Measurements from ENCODE around the gene BLID. TPM values are rescaled to one million over a fixed set of nuclear protein-coding genes. Genes with fewer than 3 reads are reported as not detected.

BLID gene
- total RNA-seq, 2 experiments from 2014 or later, result not detected

- Histone ChIP-seq H4K20me1 (ENCODE audit: insufficient read depth, low read length) (no peaks in the 10 kb centered on the region), H3K4me2 (ENCODE audit: low read length) (no peak overlapping the region), H2AFZ (ENCODE audit: low read length) (no peak overlapping the region), H3K4me1 (ENCODE audit: insufficient read depth, low read length, poor library complexity, severe bottlenecking) (no peaks in the 10 kb centered on the region), H3K27ac (ENCODE audit: low read depth, low read length, poor library complexity, severe bottlenecking) (no peak overlapping the region), H3K36me3 (ENCODE audit: insufficient read depth, low read length) (no peaks in the 10 kb centered on the region), H3K79me2 (ENCODE audit: insufficient read depth, low read depth, low read length) (no peaks in the 10 kb centered on the region), H3K4me3 (ENCODE audit: low read depth, low read length, poor library complexity, severe bottlenecking) (no peak overlapping the region), H3K9me2 (ENCODE audit: insufficient read depth, low read length) (no peaks in the 10 kb centered on the region), H3K9me3 (ENCODE audit: low read length) (no peaks in the 10 kb centered on the region)
- intact Hi-C loops (cut with micrococcal nuclease; ENCODE audit: unreplicated experiment), result no loop called here
- no peak for DNase-seq (ENCODE audit: low spot score)
- no peak for TF ChIP-seq EZH2phosphoT487 (IDR thresholded peaks at IDR 0.05; ENCODE audit: borderline replicate concordance, low read depth, low read length)
- no peak for TF ChIP-seq CTCF (conservative IDR thresholded peaks at IDR 0.05; ENCODE audit: low read length)
- POLR2A ChIA-PET, result no interaction called here
- BruUV-seq (replicated peaks), result no TSS peak
- CTCF ChIA-PET (ENCODE audit: unreplicated experiment), result no interaction called here
Measured at GRCh38 chr11:122159173-122159721, 43.2 kb upstream of the BLID start.

- H3K4me2 ChIP-seq (ENCODE audit: low read length), result no peak overlapping the region
Measured at GRCh38 chr11:122158171-122158570, 42.2 kb upstream of the BLID start.

More at GRCh38 chr11:122158171-122158570, 42.2 kb upstream of the BLID start:
- Histone ChIP-seq H3K36me3 (ENCODE audit: insufficient read depth, low read length) (no peaks in the 10 kb centered on the region), H3K9me2 (ENCODE audit: insufficient read depth, low read length) (no peaks in the 10 kb centered on the region), H3K9me3 (ENCODE audit: low read length) (no peaks in the 10 kb centered on the region), H3K4me3 (ENCODE audit: low read depth, low read length, poor library complexity, severe bottlenecking) (no peak overlapping the region), H3K79me2 (ENCODE audit: insufficient read depth, low read depth, low read length) (no peaks in the 10 kb centered on the region), H4K20me1 (ENCODE audit: insufficient read depth, low read length) (no peaks in the 10 kb centered on the region), H3K4me1 (ENCODE audit: insufficient read depth, low read length, poor library complexity, severe bottlenecking) (no peaks in the 10 kb centered on the region), H3K27ac (ENCODE audit: low read depth, low read length, poor library complexity, severe bottlenecking) (no peak overlapping the region), H2AFZ (ENCODE audit: low read length) (no peak overlapping the region)
- no peak for TF ChIP-seq CTCF (conservative IDR thresholded peaks at IDR 0.05; ENCODE audit: low read length)
- TF ChIP-seq EZH2phosphoT487 (IDR thresholded peaks at IDR 0.05; ENCODE audit: borderline replicate concordance, low read depth, low read length), result no peak
- intact Hi-C loops (cut with micrococcal nuclease; ENCODE audit: unreplicated experiment), result no loop called here
- ChIA-PET CTCF (ENCODE audit: unreplicated experiment) (no interaction called here), POLR2A (interaction anchor here (0.7 kb wide), 1 partner anchor 121 kb away, joined by 4 read pairs; no protein-coding TSS in a partner anchor)
- DNase-seq (ENCODE audit: low spot score), result no peak
- no TSS peak for BruUV-seq (replicated peaks)
